GM19467 (cell line): Measurements from ENCODE around the gene DNAJC5G.
"Not testable (repeated sequence)": the region's sequence is repeated elsewhere in the genome, so short reads cannot be mapped to it uniquely, and the experiment has no call there.

Experiments used
- ATAC-seq: cut with Tn5 transposase; IDR thresholded peaks from one replicate; pipeline ENCODE4 v1.9.1; 2021; ENCODE audit warnings: mild to moderate bottlenecking, moderate library complexity; ENCODE audit not compliant: unreplicated experiment

DNAJC5G gene

DNA sequence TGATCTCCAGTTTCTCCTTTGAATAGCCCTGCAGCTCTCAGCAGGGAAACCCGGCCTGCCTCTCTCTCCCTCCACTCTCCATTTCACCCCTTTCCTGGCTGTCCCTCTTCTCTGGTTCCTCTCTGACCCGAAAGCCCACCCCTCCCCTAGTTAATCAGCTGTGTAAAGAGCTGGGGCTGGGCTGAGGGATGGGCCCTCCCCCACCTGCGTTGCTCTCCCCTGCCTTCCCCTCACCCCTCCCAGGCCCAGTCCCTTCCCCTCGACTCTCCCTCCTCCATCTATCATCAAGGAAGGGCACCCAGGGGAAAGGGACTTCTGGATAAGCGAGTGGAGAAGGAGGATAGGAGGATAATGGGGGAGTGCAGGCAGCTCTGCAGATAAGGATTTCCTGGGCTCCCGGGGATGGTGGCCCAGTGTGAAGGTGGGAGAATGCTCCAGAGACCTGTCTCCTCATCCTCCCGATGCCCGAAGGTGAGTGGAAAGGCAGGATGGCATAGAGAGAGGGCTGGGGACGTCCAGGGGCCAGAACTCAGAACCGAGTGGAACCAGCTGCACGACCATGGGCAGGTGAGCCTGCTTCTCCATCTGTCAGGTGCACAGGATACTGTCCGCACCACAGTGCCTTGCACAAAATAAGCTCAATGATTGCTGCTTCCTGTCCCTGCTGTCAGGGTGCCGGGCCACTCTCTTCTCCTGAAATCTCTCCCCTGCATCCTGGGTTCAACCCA lies 24.4 kb upstream of the DNAJC5G start:
- ATAC-seq, result no peak

GRCh38 chr2:27251766-27252165 lies 23.5 kb upstream of the DNAJC5G start:
- no peak for ATAC-seq

DNA sequence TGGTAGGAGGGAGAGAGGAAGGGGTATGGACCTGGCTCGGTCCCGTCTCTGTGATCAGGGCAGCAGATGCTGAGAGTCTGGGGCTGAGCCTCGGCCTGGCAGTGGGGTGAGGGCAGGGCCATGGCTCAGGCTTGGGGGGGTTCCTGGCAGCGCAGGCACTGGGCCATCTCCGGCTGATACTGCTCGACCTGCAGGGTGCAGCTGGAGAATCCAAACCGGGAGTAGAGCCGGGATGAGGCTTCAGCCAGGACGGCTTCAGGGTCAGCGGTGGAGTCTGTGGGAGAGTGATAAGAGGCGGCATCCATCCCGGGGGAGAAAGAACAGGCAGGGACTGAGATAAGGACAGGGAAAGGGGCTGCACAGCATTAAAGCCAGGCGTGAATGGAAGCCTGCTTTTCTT lies 20.0 kb upstream of the DNAJC5G start:
- no peak for ATAC-seq

DNA sequence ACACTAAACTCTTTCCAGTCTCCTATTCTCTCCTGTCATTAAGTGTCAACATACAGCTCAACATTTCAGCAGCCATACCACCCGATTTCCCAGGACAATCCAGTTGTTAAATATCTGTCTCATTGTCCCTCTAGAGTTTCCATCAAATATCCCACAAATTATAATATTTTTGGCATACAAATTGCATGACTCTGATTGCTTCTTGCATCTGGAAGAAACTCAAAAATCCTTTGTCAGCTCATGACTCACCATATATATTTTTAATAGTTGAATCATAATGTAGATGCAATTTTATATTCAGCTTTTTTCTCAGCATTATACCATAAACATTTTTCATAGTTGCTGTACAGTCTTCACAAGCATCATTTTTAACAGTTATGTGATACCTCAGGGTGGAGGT lies 19.6 kb upstream of the DNAJC5G start:
- ATAC-seq, result no peak

DNA sequence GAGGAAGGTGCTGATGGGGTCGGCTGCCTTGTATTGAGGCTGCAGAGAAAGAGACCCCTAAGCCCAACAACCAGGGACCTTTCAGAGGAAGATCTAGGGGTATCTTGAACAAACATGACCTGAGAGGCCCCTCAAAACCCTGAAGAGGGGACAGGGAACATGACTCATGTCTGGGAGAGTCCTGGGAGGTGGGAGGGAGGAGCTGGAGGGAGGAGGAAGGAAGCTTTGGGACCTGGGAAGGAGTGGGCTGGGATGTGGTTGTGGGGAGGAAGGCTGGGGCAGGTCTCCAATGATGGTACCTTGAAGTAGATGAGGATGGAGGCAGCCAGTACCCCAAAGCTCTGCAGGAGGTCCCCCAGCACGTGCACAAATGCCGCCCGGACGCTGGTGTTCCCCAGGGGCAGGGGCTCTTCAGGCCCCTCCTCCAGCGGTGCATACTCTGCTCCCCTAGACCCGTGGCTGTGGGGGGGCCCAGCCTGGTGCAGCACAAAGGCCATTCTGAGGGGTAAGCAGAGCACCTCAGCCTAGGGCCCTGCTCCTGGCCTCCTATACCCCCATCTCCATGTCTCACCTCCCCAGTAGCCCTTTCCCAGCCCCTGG lies 18.3 kb upstream of the DNAJC5G start:
- no peak for ATAC-seq

- no peak for ATAC-seq
Measured at GRCh38 chr2:27258051-27258450, 17.2 kb upstream of the DNAJC5G start.

DNA sequence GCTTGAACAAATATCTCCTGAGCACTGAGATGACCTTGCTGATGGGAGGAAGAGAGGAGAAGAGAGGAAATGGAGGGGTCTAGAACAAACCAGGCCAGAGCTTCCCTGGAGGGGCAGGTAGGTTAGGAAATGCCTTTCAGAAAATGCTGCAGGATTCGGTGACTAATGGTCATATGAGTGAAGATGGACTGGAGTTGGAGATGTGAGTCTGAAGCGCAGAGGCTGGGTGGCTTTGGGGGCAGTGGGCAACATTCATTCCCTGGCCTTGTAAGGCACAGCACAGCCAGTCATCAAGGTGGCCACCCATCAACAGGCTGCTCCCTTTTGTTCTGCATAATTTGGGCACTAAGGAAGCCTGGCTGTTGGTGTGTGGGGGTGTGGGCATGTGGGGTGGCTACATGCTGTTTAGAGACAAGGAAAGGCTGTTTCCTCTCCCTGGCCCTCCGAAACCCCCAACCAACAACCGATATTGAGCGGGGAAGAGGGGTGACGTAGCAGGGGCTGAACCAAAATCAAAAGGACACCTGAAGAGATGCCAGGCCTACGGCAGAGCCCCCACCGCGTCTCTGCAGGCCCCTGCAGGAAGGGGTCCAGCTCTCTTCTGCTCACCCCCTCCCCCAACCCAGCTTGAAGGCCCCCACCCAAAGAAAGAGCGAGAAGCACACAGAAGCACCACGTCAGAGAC lies 13.8 kb upstream of the DNAJC5G start:
- ATAC-seq, result no peak

GRCh38 chr2:27261926-27262298 lies 13.3 kb upstream of the DNAJC5G start:
- no peak for ATAC-seq

DNA sequence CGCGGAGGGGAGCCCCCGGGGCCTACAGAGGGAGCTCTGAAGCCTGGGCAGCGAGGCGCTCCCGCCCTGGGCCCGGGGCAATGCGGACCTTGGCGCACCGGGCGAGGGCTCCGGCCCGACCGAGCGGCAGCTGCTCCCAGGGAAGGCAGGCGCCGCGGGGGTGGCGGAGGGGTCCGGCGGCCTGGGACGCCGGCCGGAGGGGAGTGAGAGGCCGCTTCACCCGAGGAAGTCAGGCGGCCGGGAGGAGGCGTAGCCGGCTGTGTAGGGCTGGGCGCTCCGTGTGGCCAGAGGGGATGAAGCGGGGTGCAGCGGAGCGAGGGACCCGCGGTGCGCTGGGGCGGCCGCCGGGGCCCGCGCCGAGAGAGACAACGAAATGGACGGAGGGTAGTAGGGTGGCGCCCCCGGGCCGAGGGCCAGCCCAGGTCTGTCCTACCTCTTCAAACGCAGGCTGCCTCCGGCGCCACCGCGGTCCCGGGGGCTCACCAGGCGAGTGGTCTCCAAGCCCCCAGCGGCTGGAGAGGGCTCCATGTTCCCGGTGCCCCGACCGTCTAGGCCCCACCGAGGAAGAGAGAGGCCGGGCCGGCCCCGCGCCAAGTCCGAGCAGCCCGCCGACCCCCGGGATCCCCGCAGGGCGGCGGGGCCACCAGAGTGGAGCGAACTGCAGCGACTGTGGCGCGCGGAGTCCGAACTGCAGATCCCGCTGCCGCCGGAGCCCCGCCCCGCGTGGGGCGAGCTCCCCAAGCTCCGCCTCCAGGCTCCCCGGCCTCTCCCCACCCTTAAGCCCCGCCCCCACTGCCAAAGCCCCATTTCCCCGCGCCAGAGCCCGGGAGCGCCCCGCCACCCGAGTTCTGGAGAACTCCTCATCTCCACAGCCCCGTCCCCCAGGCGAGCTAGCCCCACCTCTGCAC lies 12.6 kb upstream of the DNAJC5G start, which contains the start of gene SLC30A3:
TSS of gene SLC30A3 (minus strand) at position 669 of the 908 bp plus-strand sequence. CDS start at position 528, 141 bp downstream.
- no peak for ATAC-seq

DNA sequence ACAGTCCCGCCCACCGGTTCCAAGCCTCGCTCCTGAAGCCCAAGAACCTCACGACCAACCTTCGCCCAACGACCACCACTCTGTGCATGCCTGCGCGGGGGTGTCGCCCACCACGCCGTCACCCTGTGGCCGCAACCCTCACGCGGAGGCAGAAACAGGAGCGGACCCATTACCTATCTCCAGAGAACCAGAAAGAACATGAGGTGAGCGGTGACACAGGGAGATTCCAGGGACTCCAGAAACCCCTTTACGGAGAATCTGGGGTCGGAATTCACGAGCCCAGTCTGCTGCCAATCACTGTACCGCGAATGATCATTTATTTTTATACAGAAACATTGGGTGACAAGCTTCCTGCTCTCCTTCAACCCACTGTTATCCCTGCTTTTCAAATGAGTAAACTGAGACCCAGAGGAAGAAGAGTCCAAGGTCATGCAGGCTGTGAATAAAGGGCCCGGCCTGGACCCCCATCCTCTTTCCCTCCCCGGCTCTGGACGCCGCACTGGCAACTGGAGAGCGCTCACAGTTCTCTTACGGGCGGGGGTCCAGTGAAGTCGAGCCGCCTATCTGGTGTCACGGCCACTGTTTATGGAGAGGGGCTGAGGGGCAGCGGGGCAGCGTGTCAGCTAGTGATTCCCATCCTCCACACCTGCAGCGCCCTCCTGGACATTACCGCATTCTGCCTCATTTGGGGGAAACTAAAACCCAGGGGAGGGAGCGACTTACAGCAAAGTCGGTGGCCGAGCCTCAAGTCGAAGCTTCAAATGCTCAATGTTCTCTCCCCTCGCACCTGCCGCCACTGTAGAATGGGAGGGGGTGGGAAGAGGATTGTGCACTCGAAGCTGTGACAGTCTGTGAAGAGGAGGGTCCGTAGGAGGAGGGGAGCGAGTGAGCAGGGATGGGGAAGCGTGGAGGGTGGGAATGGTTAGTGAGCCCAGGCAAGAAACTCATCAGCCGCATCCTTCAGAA lies 11.7 kb upstream of the DNAJC5G start:
- no peak for ATAC-seq

DNA sequence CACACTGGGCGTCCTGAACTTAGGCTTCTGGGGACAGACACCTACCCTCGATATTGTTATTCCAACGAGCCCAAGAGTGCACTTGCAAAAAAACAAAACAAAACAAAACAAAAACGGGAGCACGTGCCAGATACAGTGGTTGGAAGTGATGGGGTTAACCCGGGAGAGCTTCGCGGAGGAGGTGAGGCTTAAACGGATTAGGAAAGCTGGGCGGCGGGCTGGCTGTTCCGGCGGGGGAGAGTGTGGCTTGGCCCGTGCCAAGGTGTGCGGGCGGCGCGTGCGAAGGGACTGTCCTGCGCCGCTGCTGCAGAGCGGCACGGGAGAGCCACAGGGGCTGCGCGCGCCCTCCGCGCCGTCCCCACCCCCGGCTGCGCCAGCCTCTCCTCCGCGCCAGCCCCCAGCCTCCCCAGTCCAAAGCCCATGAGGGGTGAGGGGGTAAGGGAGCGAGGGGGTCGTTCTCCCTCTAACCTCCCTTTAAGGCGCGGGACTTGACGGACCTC lies 10.9 kb upstream of the DNAJC5G start:
- no peak for ATAC-seq

DNA sequence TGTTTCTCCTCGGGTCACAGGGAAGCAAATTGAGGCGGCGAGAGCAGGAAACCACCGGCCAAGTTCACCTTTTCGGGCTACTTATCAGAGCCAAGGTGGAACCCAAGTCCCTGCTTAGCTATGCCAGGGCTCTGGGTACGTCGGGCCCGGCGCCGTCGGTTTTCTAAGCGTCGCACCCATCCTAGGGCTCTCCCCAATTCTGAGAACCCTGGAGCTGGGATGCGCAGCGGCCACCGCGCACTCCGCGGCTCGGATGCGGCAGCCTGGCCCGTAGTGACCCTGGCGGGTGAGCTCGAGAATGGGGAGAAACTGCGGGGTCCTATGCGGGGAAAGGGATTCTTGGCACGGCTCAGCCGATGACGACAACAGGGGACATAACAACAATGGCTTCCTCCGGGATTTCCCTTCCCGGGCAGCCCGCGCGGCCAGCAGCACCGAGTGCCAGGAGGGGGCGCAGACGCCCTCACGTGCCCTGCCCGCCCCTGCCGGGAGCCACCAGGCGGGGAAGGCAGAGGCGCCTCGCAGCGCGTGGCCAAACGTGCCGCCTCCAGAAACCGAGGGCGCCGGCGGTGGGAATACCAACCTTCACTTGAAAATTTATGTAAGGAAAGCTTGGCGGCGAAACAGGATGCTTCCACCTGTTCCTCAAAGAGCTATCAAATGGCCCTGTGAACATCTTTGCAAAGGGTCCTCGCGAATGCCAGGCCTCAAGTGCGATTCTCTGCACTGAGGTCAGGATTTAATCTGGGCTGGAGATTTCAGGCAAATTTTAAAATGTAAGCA lies 10.3 kb upstream of the DNAJC5G start:
- no peak for ATAC-seq

GRCh38 chr2:27265536-27265870 lies 9.7 kb upstream of the DNAJC5G start:
- ATAC-seq, result no peak

DNA sequence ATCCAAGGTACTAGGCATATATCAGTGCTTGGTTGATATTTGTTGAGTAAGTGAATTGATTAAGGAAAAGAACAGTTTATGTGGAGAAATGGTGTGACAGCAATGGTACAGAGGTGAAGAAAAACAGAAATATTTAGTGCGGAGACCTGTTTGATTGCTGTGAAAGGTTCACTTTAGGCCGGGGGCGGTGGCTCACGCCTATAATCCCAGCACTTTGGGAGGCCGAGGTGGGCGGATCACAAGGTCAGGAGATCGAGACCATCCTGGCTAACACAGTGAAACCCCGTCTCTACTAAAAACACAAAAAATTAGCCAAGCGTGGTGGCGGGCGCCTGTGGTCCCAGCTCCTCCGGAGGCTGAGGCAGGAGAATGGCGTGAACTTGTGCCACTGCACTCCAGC lies 6.9 kb upstream of the DNAJC5G start:
- ATAC-seq, result not testable (repeated sequence)

- no peak for ATAC-seq
Measured at GRCh38 chr2:27270131-27270530, 5.1 kb upstream of the DNAJC5G start.

DNA sequence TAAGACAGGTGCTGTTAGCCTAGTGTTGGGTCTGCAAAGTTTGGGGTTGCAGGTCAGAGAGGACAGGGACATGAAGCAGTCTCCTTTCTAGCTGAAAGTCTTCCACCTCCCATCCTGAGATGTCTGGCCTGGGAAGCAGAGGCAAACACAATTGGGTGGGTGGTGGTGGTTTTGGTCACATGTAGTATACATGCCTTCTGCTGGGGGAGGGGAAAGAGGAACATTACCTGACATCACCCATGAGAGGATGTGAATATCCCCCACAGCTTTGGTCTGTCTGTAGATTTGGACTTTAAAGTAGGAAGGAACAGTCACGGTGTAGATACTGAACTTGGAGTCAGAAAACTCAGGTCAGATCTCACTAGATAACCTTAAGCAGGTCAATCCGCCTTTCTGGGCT lies 4.6 kb upstream of the DNAJC5G start:
- no peak for ATAC-seq

GRCh38 chr2:27271631-27272340 lies 3.4 kb upstream of the DNAJC5G start:
- ATAC-seq, result no peak
